ENCODE results near the gene IL18. TPM values are rescaled to one million over a fixed set of nuclear protein-coding genes. Genes with fewer than 3 reads are reported as not detected.

Gene IL18
- total and polyA plus RNA-seq, 9 of the 15 experiments (the other 6 are each of a cell fraction or from before 2014, with no cell fraction given): 4.1 to 10.0 (median 6.1) TPM

DNA sequence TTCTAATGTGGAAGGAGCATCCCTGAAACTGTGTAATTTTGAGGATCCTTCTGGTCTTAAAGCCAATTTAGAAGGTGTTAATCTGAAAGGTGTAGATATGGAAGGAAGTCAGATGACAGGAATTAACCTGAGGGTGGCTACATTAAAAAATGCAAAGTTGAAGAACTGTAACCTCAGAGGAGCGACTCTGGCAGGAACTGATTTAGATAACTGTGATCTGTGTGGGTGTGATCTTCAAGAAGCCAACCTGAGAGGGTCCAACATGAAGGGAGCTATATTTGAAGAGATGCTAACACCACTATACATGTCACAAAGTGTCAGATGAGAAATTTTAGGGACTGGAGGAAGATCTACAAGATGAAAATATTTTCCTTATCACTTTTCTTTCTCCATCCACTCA is 19.0 kb upstream of the IL18 start:
- TF ChIP-seq ZNF143 (CRISPR knock-in tag; IDR thresholded peaks at IDR 0.05): no peak
- TF ChIP-seq, protein P1, sequence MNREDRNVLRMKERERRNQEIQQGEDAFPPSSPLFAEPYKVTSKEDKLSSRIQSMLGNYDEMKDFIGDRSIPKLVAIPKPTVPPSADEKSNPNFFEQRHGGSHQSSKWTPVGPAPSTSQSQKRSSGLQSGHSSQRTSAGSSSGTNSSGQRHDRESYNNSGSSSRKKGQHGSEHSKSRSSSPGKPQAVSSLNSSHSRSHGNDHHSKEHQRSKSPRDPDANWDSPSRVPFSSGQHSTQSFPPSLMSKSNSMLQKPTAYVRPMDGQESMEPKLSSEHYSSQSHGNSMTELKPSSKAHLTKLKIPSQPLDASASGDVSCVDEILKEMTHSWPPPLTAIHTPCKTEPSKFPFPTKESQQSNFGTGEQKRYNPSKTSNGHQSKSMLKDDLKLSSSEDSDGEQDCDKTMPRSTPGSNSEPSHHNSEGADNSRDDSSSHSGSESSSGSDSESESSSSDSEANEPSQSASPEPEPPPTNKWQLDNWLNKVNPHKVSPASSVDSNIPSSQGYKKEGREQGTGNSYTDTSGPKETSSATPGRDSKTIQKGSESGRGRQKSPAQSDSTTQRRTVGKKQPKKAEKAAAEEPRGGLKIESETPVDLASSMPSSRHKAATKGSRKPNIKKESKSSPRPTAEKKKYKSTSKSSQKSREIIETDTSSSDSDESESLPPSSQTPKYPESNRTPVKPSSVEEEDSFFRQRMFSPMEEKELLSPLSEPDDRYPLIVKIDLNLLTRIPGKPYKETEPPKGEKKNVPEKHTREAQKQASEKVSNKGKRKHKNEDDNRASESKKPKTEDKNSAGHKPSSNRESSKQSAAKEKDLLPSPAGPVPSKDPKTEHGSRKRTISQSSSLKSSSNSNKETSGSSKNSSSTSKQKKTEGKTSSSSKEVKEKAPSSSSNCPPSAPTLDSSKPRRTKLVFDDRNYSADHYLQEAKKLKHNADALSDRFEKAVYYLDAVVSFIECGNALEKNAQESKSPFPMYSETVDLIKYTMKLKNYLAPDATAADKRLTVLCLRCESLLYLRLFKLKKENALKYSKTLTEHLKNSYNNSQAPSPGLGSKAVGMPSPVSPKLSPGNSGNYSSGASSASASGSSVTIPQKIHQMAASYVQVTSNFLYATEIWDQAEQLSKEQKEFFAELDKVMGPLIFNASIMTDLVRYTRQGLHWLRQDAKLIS (CRISPR knock-in tag; IDR thresholded peaks at IDR 0.05): no peak
- no peak for TF ChIP-seq ZNF445 (CRISPR knock-in tag; IDR thresholded peaks at IDR 0.05; ENCODE audit: low read depth)
- TF ChIP-seq SNIP1 (IDR thresholded peaks at IDR 0.05; ENCODE audit: low read depth): no peak
- TF ChIP-seq, protein P2, sequence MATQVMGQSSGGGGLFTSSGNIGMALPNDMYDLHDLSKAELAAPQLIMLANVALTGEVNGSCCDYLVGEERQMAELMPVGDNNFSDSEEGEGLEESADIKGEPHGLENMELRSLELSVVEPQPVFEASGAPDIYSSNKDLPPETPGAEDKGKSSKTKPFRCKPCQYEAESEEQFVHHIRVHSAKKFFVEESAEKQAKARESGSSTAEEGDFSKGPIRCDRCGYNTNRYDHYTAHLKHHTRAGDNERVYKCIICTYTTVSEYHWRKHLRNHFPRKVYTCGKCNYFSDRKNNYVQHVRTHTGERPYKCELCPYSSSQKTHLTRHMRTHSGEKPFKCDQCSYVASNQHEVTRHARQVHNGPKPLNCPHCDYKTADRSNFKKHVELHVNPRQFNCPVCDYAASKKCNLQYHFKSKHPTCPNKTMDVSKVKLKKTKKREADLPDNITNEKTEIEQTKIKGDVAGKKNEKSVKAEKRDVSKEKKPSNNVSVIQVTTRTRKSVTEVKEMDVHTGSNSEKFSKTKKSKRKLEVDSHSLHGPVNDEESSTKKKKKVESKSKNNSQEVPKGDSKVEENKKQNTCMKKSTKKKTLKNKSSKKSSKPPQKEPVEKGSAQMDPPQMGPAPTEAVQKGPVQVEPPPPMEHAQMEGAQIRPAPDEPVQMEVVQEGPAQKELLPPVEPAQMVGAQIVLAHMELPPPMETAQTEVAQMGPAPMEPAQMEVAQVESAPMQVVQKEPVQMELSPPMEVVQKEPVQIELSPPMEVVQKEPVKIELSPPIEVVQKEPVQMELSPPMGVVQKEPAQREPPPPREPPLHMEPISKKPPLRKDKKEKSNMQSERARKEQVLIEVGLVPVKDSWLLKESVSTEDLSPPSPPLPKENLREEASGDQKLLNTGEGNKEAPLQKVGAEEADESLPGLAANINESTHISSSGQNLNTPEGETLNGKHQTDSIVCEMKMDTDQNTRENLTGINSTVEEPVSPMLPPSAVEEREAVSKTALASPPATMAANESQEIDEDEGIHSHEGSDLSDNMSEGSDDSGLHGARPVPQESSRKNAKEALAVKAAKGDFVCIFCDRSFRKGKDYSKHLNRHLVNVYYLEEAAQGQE (IDR thresholded peaks at IDR 0.05; ENCODE audit: borderline replicate concordance): no peak
- TF ChIP-seq, protein P2 (CRISPR knock-in tag; IDR thresholded peaks at IDR 0.05; ENCODE audit: low read depth): no peak
- TF ChIP-seq SP2 (IDR thresholded peaks at IDR 0.05; ENCODE audit: extremely low read depth, low read depth, low read length, poor library complexity, severe bottlenecking): no peak
- TF ChIP-seq SAP30 (IDR thresholded peaks at IDR 0.05; ENCODE audit: borderline replicate concordance, insufficient read depth, low read depth, low read length, poor library complexity, severe bottlenecking): no peak
- Histone ChIP-seq H3K36me3 (ENCODE audit: control insufficient read depth, insufficient read depth, low read length) (no peaks in the 10 kb centered on the region), H3K9me3 (replicated peaks; ENCODE audit: control insufficient read depth, insufficient read depth, low read depth, low read length) (no peaks in the 10 kb centered on the region), H3K79me2 (ENCODE audit: control insufficient read depth, insufficient read depth, low read length) (no peaks in the 10 kb centered on the region), H3K4me2 (ENCODE audit: insufficient read depth, low read length) (no peak overlapping the region), H3K4me1 (replicated peaks in 1 of 2; ENCODE audit: control insufficient read depth in 2 of 2, insufficient read depth in 2 of 2, low read length in 2 of 2) (no peaks in the 10 kb centered on the region), H3K27ac (ENCODE audit: extremely low read depth, low read depth, low read length) (no peak overlapping the region), H3K9ac (ENCODE audit: insufficient read depth in 1 of 2, low read depth in 2 of 2, low read length in 2 of 2) (no peak overlapping the region), H3K27me3 (ENCODE audit: control insufficient read depth in 2 of 2, insufficient read depth in 2 of 2, low read length in 2 of 2) (peaks cover 0 to 7% of the 10 kb centered on the region in 2 experiments; a peak in 2 of 5 replicates), H3K9me1 (ENCODE audit: control insufficient read depth, insufficient read depth, low read length) (no peaks in the 10 kb centered on the region), H4K20me1 (replicated peaks; ENCODE audit: control insufficient read depth, insufficient read depth, low read length) (no peaks in the 10 kb centered on the region), H3K4me3 (no peak overlapping the region), H2AFZ (ENCODE audit: low read depth, low read length) (no peak overlapping the region)
- ATAC-seq: no peak
- intact Hi-C loops (cut with micrococcal nuclease): no loop called here
- FAIRE-seq: no peak
- POLR2A ChIA-PET: no interaction called here
- CTCF ChIA-PET (ENCODE audit: low intra/inter-chr PET ratio): no interaction called here
- DNase-seq (ENCODE audit: extremely low read depth in 1 of 4, low spot score in 3 of 4): no peak
- WGBS (ENCODE audit: insufficient coverage, low coverage, missing lambda C conversion rate): 0% methylated on average over 1 of the region's 1 CpG
- BruUV-seq (replicated peaks): no TSS peak
- in situ Hi-C loops (cut with MboI): no loop called here
